M059J (cell line): ENCODE measurements around the gene ALOXE3. TPM values are rescaled to one million over a fixed set of nuclear protein-coding genes. Genes with fewer than 3 reads are reported as not detected.

ENCODE experiments used
- DNase-seq: peaks from one replicate; pipeline ENCODE4 v3.0.0-alpha.2; 2012; ENCODE audit warnings: low read depth
- total RNA-seq: library from RNA; depleted of rRNA; stranded (reverse); fragments of >200 nt; shearing (Covaris generic); gene quantifications from 2 replicates; pipeline ENCODE4 v1.2.3, GENCODE V29; 2014

Gene ALOXE3
- total RNA-seq, 1 experiment from 2014 or later, result 0.44 TPM

DNA sequence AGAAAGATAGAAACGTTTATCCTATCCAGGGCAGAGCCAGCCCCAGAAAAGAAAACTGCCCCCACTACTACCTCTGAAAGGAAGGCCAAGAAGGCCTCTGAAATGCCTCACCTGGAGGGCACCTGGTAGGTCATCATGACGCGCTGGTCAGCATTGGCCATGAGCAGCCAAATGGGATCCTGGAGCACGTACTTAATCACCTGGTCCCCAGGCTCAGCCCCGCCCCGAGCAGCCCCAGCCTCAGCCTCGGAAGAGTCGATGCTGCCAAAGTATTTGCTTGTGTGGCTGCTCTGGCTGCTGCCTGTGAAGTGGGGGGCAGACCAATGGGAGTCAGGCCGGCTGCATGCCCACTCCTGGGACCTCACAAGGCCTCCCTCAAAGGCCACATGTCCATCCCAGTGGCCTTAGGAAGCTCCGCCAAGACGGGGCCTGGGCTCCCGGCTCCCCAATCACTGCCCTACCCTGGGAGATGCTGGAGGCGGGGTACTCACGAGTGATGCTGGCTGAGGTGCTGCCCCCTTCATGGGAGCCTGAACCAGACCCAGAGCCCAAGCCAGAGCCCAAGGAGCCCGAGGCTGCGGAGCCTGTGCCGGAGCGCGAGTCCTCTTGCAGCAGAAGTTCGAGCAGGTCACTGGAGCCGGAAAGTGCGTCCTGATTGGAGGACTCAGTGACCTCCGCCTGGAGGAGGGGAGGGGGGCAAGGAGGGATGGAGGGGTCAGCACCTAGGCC, 24.0 kb upstream of the ALOXE3 start:
- DNase-seq, result no peak

DNA sequence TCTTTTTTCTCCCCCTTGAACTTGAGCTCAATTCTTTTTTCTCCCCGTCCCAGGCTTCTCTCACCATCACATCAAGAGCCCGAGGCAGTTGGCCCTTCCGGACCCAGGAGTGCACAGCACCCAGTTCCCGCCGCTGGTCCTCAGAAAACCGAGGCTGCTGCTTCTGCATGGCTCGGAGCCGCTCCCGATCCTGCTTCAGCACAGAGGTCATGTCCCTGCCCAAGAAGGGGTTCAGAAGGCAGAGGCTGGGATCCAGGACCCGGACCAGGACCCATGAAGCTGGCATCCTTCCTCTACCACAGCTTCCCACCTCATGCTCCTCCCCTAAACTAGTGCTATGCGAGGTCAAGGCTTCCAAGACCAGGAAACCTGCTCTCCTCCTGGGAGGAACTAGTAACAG, 23.4 kb upstream of the ALOXE3 start:
- no peak for DNase-seq

DNA sequence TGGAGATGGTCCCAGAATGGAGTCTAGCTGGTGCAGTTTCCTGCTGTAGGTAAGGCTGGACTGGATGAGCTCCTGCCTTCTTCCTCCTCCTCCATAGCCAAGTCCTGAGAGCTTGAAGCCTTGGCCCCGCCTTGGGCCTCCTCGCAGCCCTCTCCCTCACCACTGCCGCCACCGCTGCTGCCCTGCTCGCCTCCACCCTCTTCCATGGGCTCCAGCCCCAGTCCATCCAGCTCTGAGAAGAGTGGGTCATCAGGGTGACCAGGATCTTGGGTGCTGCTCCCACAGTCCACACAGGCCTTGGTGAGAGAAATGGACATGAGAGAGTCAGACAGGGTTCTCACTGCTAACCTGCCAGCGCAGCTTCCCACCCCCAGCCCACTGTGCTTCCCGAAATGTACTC, 22.7 kb upstream of the ALOXE3 start:
- DNase-seq, result no peak

DNA sequence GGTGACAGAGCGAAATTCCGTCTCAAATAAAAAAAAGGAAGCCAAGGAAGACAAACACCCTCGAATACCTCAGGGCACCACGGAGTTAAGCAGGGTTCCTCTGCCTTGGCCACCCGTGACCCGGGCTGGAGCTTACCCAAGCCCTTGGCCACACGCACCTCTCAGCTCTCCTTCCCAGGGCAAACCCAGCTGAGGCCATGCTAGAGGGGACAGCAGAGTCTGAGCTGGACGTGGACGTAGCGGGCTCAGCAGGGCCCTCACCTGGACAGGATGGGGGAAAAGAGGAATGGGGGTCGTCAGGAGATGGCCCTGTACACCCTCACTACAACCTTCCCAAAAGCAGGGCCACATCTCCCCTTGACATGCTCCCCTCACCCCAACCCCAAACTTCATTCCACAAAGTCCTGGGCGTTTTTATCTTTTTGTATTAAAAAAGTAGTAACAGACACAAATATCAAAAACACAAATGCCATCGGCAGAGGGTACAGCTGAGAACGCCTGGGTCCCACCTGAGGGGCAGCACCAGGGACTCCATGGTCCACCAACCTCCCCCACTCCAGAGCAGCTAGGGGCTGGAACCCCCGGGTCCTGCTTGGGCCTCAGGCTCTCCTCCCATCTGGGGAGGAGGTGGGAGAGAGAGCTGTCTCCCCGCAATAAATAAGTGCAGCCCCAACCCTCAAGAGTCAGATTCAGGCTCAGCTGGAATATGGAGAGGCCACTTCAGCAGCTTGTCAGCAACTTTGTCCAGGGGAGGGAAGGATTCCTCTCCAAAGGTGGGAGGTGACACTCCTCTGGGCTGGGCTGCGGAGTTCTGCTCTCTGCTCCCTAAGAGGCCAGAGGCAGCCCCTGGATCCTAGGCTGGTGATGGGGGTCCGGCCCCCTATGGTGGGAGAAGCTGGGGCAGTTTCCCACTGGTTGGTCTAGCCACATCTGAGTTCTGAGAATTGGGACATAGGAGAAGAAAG, 22.0 kb upstream of the ALOXE3 start:
- no peak for DNase-seq

DNA sequence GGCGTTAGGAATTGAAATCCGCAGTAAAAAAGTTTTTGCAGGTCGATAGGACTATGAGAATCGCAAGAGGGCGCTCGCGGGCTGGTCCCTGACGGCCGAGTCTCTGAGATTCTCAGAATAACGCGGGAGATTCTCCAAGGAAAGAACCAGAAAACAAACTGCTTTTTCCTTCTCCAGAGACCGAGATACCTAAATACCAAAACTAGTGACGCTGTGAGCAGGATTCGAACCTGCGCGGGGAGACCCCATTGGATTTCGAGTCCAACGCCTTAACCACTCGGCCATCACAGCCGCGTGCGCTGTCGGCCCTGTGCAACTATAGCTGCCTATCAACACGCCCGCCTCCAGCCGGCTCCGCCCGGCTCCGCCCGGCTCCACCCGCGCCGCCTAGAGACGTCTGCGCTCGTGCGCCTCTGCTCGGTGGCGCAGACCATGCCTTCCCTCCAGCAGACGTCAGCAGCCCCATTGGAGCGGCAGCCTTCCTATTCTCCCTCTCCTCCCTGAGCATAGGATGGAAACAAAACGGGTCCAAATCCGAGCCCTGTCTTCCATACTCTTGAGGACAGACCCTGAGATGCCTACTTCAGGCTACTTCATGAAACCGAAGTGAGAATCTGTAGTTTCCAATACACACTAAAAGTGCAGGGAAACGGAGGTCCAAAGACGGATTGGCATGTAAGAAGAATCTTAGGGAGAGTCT, 20.5 kb upstream of the ALOXE3 start:
- peak; percentile 97 for DNase-seq

DNA sequence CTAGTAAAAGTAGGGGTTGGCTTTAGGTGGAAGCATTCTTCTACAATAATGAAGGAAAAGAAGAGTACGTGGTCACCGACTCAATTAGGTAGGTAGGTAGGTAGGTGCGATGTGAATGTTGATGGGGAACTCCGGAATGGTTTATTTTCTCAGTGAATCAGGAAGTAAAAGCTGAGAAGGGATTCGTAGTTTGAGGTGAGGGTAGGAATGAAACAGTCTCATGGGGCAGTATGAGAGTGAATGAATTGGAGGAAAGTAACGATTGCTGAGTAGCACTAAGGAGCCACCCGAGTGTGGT, 20.0 kb upstream of the ALOXE3 start:
- DNase-seq, result no peak

GRCh38 chr17:8137645-8138373, 19.5 kb upstream of the ALOXE3 start:
- DNase-seq, result no peak

DNA sequence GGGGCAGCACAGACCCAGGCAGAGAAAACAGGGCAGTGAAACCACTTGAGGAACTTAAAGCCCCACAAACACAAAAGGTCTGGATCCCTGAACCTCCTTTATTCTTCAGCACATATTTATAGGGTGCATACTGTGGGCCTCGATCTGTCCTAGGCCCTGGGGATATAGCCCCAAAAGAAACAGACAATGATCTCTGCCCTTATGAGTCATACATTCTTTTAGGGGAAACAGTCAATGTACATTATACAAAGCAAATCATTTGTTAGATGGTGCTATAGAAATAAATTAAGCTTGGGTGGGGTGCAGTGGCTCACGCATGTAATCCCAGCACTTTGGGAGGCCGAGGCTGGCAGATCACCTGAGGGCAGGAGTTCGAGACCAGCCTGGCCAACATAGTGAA, 15.6 kb upstream of the ALOXE3 start:
- DNase-seq, result peak; percentile 13

- DNase-seq, result no peak
Measured at GRCh38 chr17:8133399-8133798, 15.1 kb upstream of the ALOXE3 start.

GRCh38 chr17:8131844-8132441, 13.6 kb upstream of the ALOXE3 start:
- DNase-seq, result peak; percentile 66

GRCh38 chr17:8128125-8128784, 9.9 kb upstream of the ALOXE3 start:
- no peak for DNase-seq

- peak; percentile 47 for DNase-seq
Measured at GRCh38 chr17:8126491-8127066, 8.3 kb upstream of the ALOXE3 start.

GRCh38 chr17:8125947-8126490, 7.7 kb upstream of the ALOXE3 start:
- peak; percentile 47 for DNase-seq

DNA sequence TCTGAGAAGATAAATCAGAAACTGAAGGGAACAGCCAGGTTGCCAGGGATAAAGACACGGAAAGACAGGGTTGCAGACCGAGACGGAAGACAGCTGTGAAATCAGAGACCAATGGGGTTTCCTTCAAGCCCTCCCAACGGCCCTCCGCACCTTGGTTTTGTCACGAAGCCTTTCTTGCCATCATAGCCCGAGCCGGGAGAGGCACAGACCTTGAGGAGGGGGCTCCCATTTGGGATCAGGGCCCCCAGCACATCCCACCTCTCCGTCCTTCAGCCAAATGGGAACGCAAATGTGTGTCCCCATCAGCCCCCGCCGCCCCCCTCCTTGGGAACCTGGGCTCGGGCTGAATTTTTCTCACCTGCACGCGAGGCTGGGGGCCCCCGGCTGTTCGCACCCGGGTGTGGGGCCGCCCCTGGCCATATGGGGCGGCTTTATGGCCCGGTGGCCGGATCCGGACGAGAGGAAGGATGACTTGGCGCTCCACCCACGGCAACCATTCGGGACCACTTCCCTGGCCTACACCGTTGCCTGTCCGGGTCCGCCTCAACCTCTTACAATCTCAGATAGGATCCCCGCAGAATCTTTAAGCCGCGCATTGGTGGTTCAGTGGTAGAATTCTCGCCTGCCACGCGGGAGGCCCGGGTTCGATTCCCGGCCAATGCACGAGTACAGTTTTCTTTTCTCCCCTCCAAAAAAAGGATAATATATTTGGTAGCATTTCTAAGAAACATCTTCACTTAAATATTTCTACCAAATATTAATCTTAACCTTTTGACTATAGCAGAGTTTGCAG, 7.0 kb upstream of the ALOXE3 start:
- peak; percentile 71 for DNase-seq

DNA sequence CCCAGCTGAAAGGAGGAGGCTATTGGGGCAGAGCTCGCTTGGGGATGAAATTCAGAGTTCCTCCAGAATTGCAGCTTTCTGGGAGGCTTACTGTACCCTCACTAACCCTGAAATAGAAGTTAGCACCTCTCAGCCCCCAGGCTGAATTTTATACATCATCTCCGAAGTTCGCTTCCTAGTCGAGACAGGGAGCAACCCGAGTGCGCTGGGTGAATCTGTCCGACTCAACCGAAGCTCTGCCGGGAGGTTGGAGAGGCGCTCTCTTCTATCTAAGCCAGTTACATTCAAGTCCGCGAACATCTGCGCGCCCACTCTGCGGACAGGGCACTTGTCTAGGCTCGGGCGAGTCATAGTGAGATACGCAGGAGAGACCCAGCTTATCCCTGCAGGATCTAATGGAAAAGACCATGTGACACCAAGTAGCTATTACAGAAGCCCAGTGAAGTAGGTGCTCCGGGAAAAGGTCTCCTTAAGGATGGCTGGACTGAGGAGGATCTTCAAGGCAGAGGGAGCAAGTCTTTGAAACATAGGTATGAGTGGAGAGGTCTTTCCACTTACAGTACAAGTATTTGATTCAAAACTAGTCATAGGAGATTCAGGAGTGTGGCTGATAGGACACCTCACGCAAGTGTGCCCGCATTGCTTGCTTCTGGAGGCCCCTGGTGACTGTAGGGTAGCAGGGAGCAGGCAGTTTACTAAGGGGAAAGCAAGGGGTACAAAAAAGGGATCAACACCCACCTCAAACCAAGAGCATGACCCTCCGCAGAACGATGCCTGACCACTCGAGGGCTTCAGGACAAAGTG, 6.2 kb upstream of the ALOXE3 start:
- DNase-seq, result peak; percentile 44

DNA sequence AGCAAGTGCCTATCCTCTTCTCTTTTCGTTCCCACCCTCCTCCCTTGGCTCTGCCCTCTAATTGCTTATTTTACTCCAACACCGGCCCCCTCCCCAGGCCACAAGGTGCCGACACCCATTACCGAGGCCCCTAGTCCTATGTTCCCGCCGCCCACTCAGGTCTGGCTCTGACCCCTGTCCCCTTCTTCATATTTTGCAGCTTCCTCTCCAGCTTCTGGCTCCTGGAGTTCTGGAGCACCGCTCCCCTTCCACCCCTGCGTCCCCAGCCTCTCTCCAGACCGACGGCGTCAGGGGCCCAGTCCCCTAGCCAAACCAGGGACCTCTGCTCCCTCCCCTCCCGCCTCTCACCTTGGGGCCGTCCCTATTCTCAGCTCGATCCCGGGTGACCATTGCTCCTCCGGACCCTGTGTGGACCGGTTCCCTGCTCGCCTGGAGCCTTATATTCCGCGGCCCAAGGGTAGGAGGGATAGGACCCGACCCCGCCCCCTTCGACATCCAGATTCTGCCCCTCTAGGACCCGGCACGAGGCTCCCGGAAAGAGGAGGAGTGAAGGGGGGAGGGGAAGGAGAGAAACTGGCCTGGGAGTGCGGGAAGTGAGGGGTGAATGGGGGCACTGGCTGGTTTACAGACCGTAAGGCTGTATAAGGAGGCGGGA, 5.5 kb upstream of the ALOXE3 start, which contains the start of gene HES7:
Gene HES7, minus strand, starts transcription at position 412 of the 655 bp plus-strand sequence. Its CDS starts 22 bp downstream, at position 390.
- DNase-seq, result peak; percentile 49

GRCh38 chr17:8122924-8123694, 4.8 kb upstream of the ALOXE3 start:
- DNase-seq, result peak; percentile 58
